Testis (tissue), 3 donors: ENCODE measurements around the gene BICRAL. TPM values are rescaled to one million over a fixed set of nuclear protein-coding genes. Genes with fewer than 3 reads are reported as not detected.
"Not testable (repeated sequence)": the region's sequence is repeated elsewhere in the genome, so short reads cannot be mapped to it uniquely, and the experiment has no call there.

ENCODE experiments used
- DNase-seq: peaks from one replicate; pipeline ENCODE4 v3.0.0-alpha.2; 2019
- H3K27ac ChIP-seq, 2 donors: fragments of 200-600 bp; sonication (generic); one replicate each; pipeline ENCODE4 v1.5.1; 2019
- H3K27me3 ChIP-seq: fragments of 200-600 bp; sonication (generic); one replicate; pipeline ENCODE4 v1.5.1; 2019
- H3K36me3 ChIP-seq: fragments of 200-600 bp; sonication (generic); one replicate; pipeline ENCODE4 v1.5.1; 2017; ENCODE audit warnings: low read depth; ENCODE audit errors: missing control alignments
- H3K4me1 ChIP-seq: fragments of 200-600 bp; sonication (generic); one replicate; pipeline ENCODE4 v1.5.1; 2019
- H3K4me3 ChIP-seq, 2 donors: fragments of 200-600 bp; sonication (generic); one replicate each; pipeline ENCODE4 v1.5.1; 2017 to 2019
- H3K9me3 ChIP-seq: fragments of 200-600 bp; sonication (generic); one replicate; pipeline ENCODE4 v1.5.1; 2017
- POLR2A ChIP-seq: fragments of 450-650 bp; IDR thresholded peaks from one replicate; pipeline ENCODE4 v1.6.1; 2017; ENCODE audit warnings: antibody characterized with exemption, mild to moderate bottlenecking, moderate library complexity
- WGBS, 2 donors: methylation state at CpG; one replicate each; pipeline ENCODE4 v1.1.5; 2018; 5-methylcytosine and 5-hydroxymethylcytosine counted together
- intact Hi-C: fragments of 100-400 bp; cut with DNase I; formaldehyde crosslinking; loops from one replicate; pipeline ENCODE4 v1.15.1; 2023; ENCODE audit warnings: low total_unique reads
- polyA plus RNA-seq: library from polyadenylated mRNA; stranded (reverse); fragments of 350-450 nt; fragmentation: Illumina TruSeq; extraction: RNeasy Lipid Tissue Mini Kit (QIAGEN cat#74804); gene quantifications from one replicate; pipeline ENCODE4 v1.2.3, GENCODE V29; 2014; ENCODE audit warnings: low read depth, low replicate concordance; ENCODE audit not compliant: insufficient read depth
- total RNA-seq, 2 donors: library from RNA; depleted of rRNA; stranded (reverse); fragments of >200 nt; gene quantifications; one replicate each; pipeline ENCODE4 v1.2.3, GENCODE V29; 2016
- TF ChIP-seq, protein P1 (sequence below), 3 experiments: fragments of 450-650 bp in 2 of 3; fragments of 200-600 bp in 1 of 3; sonication (generic) in 1 of 3; IDR thresholded peaks; one replicate each; pipeline ENCODE4 v1.5.1; 2016 to 2019; ENCODE audit warnings: antibody characterized with exemption in 3 of 3, mild to moderate bottlenecking in 2 of 3, moderate library complexity in 1 of 3

The BICRAL gene
- total and polyA plus RNA-seq, 3 donors from 2014 or later, result 12.5 to 21.1 (median 20.4) TPM

DNA sequence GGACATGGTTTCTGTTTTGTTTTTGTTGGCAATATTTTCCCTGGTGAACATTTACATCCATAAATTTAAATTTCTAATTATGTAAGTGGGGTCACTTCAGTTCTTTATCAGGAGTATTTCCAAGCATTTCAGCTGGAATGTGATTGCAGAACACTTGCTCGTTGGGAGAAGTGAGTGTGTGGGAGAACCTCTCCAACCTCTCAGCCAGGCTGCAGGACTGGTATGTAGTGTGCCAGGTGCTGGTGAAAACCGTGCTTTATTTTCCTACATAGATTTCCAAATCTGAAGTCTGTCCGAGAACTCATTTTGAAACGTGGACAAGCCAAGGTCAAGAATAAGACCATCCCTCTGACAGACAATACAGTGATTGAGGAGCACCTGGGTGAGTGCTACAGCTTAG, 103.8 kb downstream of the BICRAL start:
- TF ChIP-seq, protein P1, sequence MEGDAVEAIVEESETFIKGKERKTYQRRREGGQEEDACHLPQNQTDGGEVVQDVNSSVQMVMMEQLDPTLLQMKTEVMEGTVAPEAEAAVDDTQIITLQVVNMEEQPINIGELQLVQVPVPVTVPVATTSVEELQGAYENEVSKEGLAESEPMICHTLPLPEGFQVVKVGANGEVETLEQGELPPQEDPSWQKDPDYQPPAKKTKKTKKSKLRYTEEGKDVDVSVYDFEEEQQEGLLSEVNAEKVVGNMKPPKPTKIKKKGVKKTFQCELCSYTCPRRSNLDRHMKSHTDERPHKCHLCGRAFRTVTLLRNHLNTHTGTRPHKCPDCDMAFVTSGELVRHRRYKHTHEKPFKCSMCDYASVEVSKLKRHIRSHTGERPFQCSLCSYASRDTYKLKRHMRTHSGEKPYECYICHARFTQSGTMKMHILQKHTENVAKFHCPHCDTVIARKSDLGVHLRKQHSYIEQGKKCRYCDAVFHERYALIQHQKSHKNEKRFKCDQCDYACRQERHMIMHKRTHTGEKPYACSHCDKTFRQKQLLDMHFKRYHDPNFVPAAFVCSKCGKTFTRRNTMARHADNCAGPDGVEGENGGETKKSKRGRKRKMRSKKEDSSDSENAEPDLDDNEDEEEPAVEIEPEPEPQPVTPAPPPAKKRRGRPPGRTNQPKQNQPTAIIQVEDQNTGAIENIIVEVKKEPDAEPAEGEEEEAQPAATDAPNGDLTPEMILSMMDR (IDR thresholded peaks at IDR 0.05), result no peak
- no peak for TF ChIP-seq POLR2A
- no peak overlapping the region for H3K27ac ChIP-seq
- peaks cover 7% of the 10 kb centered on the region for H3K4me1 ChIP-seq
- no peaks in the 10 kb centered on the region for H3K36me3 ChIP-seq
- H3K27me3 ChIP-seq, result no peaks in the 10 kb centered on the region
- DNase-seq, result no peak
- 51 to 70% methylated on average over 4 of the region's 4 CpGs for WGBS, 2 donors
- no peak overlapping the region for H3K4me3 ChIP-seq
- H3K9me3 ChIP-seq, result no peaks in the 10 kb centered on the region
- intact Hi-C loops, result no loop called here

DNA sequence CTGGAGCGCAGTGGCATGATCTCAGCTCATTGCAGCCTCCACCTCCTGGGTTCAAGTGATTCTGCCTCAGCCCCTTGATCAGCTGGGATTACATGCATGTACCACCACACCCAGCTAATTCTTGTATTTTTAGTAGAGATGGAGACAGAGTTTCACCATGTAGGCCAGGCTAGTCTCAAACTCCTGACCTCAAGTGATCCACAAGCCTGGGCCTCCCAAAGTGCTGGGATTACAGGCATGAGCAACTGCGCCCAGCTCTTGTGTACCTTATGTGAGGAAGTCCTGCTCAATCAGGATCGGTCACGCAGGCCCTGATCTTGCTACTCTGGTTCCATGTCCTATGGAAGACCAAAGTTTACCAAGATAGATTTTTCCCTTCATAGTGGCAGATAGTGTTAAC, 106.3 kb downstream of the BICRAL start:
- intact Hi-C loops, H3K36me3 ChIP-seq, H3K27ac ChIP-seq, H3K9me3 ChIP-seq, H3K4me3 ChIP-seq, DNase-seq, H3K27me3 ChIP-seq: not testable (repeated sequence)
- peaks cover 10% of the 10 kb centered on the region for H3K4me1 ChIP-seq
- 92 to 94% methylated on average over 4 of the region's 4 CpGs for WGBS, 2 donors

DNA sequence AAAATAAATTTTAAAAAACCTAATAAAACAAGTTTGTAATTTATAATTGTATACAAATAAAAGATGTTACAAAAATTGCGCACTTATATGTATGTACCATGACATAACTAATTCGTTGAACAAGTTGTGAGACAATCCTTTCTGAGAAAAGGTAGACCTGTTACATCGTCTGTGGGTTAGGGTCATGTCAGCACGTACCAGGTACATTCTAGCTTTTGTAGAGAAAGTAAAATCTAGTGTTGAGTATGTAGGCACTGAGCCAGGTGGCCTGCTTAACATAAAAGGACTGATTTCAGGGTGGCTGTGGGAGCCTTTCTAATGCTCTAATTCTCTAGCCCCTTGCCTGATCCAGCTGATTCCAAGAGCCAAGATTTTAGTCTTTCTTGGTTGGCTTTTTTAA, 108.0 kb downstream of the BICRAL start:
- Histone ChIP-seq H3K36me3 (no peaks in the 10 kb centered on the region), H3K27ac (peak overlapping the region in 1 of 2 donors; percentile 78), H3K4me3 (peak overlapping the region; percentile 68 to 83), H3K4me1 (peaks cover 21% of the 10 kb centered on the region), H3K27me3 (no peaks in the 10 kb centered on the region), H3K9me3 (no peaks in the 10 kb centered on the region)
- TF ChIP-seq, protein P1 (IDR thresholded peaks at IDR 0.05), result no peak
- no peak for TF ChIP-seq POLR2A
- DNase-seq, result no peak
- intact Hi-C loops, result no loop called here
- WGBS, 2 donors, result 43 to 46% methylated on average over 4 of the region's 4 CpGs

DNA sequence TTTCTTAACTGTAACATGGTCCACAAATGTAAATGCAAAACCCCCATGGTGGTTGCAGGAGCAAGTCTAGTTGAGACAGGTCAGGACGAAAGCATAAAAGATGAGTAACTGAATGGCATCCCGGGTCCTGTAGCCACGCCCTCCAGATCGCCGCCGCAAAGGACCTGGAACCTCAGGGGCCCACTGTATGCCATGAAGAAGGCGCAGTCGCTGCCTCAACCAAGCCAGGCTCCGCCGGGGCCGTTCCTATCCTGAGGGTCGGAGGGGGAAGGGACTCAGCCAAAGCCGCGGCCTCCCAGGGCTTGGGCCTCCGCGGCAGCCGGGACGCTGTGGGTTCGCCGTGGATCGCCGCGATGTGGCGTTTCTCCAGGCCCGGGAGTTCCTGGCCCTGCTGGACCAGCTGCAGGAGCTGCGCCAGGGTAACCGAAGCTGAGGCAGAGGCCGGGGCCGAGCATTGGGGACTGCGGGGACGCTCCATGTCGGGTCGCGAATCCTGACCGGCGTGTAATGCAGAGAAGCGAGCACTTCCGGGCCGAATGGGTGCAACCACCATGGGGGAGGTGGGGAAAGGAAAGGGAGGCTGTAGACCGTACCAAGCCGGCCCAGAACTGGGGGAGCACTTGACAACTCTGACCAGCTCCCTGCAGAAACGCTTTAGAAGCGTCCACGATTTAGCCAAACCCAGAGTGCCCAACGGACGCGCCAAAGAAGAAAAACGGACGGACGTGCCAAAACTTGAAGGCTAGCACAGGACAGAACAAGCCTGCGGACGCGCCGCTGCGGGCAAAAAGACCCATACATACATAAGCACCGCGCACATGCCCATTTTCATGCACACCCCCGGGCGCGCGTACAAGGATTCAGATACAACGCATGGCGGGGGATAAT, 108.7 kb downstream of the BICRAL start:
- peaks cover 21% of the 10 kb centered on the region for H3K4me1 ChIP-seq
- peak; percentile 97 for DNase-seq
- peak overlapping the region; percentile 68 to 83 for H3K4me3 ChIP-seq
- intact Hi-C loops, result no loop called here
- peak overlapping the region; percentile 78 to 83 for H3K27ac ChIP-seq
- H3K27me3 ChIP-seq, result no peaks in the 10 kb centered on the region
- no peaks in the 10 kb centered on the region for H3K9me3 ChIP-seq
- H3K36me3 ChIP-seq, result no peaks in the 10 kb centered on the region
- WGBS, 2 donors, result 0 to 1% methylated on average over 40 to 47 of the region's 63 CpGs
- TF ChIP-seq, protein P1 (IDR thresholded peaks at IDR 0.05), result no peak
- TF ChIP-seq POLR2A, result no peak

DNA sequence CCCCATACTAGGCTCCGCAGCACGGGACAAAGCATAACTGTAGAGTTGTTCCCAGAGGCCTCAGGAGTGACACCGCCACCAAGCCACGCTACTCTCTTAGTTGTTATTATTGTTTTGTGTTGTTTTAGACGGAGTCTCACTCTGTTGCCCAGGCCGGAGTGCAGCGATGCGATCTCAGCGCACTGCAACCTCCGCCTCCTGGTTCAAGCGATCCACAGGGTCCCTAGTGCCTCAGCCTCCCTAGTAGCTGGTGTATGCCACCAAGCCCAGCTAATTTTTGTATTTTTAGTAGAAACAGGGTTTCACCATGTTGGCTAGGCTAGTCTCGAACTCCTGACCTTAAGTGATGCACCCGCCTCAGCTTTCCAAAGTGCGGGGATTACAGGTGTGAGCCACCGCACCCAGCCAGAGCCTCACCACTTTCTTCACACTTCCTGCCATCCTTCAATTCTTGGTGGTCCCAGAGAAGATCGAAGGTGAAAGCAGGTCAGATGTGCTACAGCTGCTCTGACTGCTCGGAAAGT, 109.4 kb downstream of the BICRAL start:
- Histone ChIP-seq H3K4me3 (peak overlapping the region; percentile 68 to 83), H3K27ac (peak overlapping the region; percentile 78 to 83), H3K9me3 (no peaks in the 10 kb centered on the region), H3K4me1 (peaks cover 21% of the 10 kb centered on the region), H3K36me3 (no peaks in the 10 kb centered on the region), H3K27me3 (no peaks in the 10 kb centered on the region)
- intact Hi-C loops, result no loop called here
- TF ChIP-seq, protein P1 (IDR thresholded peaks at IDR 0.05), result no peak
- no peak for TF ChIP-seq POLR2A
- DNase-seq, result no peak
- 33 to 36% methylated on average over 17 of the region's 17 CpGs for WGBS, 2 donors

DNA sequence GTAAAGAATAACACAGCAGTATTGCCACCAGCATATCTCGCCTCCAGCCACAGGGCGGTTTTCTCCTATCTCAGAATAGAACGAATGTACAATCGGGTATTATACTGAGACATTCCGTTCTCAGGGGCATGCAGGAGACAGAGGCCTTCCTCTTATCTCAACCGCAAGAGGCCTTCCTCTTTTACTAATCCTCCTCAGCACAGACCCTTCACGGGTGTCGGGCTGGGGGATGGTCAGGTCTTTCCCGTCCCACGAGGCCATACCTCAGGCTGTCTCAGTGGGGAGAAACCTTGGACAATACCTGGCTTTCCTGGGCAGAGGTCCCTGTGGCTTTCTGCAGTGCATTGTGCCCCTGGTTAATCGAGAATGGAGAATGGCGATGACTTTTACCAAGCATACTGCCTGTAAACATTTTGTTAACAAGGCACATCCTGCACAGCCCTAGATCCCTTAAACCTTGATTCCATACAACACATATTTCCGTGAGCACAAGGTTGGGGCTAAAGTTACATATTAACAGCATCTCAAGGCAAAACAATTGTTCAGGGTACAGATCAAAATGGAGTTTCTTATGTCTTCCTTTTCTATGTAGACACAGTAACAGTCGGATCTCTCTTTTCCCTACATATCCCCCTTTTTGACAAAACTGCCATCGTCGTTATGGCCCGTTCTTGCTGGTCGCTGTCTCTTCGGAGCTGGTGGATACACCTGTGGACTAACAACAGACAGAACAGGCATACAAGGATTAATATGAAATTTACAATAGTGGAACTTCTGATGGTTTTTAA, 112.4 kb downstream of the BICRAL start:
- H3K9me3 ChIP-seq, H3K36me3 ChIP-seq, intact Hi-C loops, H3K4me3 ChIP-seq, H3K27me3 ChIP-seq: not testable (repeated sequence)
- H3K27ac ChIP-seq, result peak overlapping the region in 1 of 2 donors; percentile 71
- H3K4me1 ChIP-seq, result peaks cover 21% of the 10 kb centered on the region
- DNase-seq, result peak; percentile 46
- 61 to 78% methylated on average over 19 of the region's 19 CpGs for WGBS, 2 donors
